GM12878 (cell line): Measurements from ENCODE around the gene PLEKHN1. TPM values are rescaled to one million over a fixed set of nuclear protein-coding genes. Genes with fewer than 3 reads are reported as not detected.

ENCODE experiments used
- EED ChIP-seq: sonication (generic); IDR thresholded peaks from 2 replicates; pipeline ENCODE4 v1.6.1; 2016; ENCODE audit warnings: antibody characterized with exemption, low read depth
- LARP7 ChIP-seq: fragments of 450-650 bp; IDR thresholded peaks from 2 replicates; pipeline ENCODE4 v1.6.1; 2017; ENCODE audit warnings: mild to moderate bottlenecking
- RAD21 ChIP-seq: IDR thresholded peaks from 2 replicates; pipeline ENCODE4 v1.6.1; 2011; ENCODE audit warnings: mild to moderate bottlenecking, low read depth, low read length, moderate library complexity; ENCODE audit not compliant: insufficient read depth
- RELB ChIP-seq: fragments of 450-650 bp; IDR thresholded peaks from 2 replicates; pipeline ENCODE4 v1.6.1; 2017; ENCODE audit warnings: low read depth, mild to moderate bottlenecking, moderate library complexity
- SIN3A ChIP-seq: IDR thresholded peaks from 2 replicates; pipeline ENCODE4 v1.6.1; 2012; ENCODE audit warnings: low read depth, low read length, improper control_type of control experiment
- SMC3 ChIP-seq: IDR thresholded peaks from 2 replicates; pipeline ENCODE4 v1.6.1; 2011; ENCODE audit warnings: low read length, improper control_type of control experiment, borderline replicate concordance
- TBL1XR1 ChIP-seq: IDR thresholded peaks from 2 replicates; pipeline ENCODE4 v1.6.1; 2012; ENCODE audit warnings: low read depth, low read length, improper control_type of control experiment
- TCF3 ChIP-seq: IDR thresholded peaks from 2 replicates; pipeline ENCODE4 v1.6.1; 2012; ENCODE audit warnings: low read depth, mild to moderate bottlenecking, low read length, borderline replicate concordance; ENCODE audit not compliant: insufficient read depth
- polyA plus RNA-seq, 11 experiments: library from polyadenylated mRNA; depleted of rRNA in 4 of 11; unstranded in 6 of 11; stranded (reverse) in 5 of 11; fragments of >200 nt; fragmentation: Nextera tagmentation in 4 of 11; fragmentation: Illumina TruSeq in 1 of 11; extraction: Ambion mirVana in 4 of 11; extraction: Trizol in 1 of 11; gene quantifications; 1 replicate in 1 of 11; 2 replicates in 10 of 11; pipeline versions ENCODE4 v1.2.1 to v1.2.3, GENCODE V29; 2011 to 2016; ENCODE audit warnings: inconsistent platforms in 2 of 11, missing spikeins in 2 of 11, low read depth in 1 of 11
- total RNA-seq, 4 experiments: library from RNA; depleted of rRNA in 3 of 4; stranded (reverse); fragments of >200 nt in 3 of 4; fragmentation: Illumina TruSeq in 1 of 4; extraction: Trizol in 1 of 4; gene quantifications; 2 replicates each; pipeline versions ENCODE4 v1.2.1 to v1.2.3, GENCODE V29; 2013 to 2021
- TF ChIP-seq, protein P1 (sequence below): fragments of 450-650 bp; IDR thresholded peaks from 2 replicates; pipeline ENCODE4 v1.6.1; 2017; ENCODE audit warnings: mild to moderate bottlenecking, moderate library complexity

Gene PLEKHN1
- total and polyA plus RNA-seq, 10 of the 15 experiments (the other 5 are each of a cell fraction or from before 2014, with no cell fraction given): 0.04 to 0.26 (median 0.18) TPM; not detected in 6

DNA sequence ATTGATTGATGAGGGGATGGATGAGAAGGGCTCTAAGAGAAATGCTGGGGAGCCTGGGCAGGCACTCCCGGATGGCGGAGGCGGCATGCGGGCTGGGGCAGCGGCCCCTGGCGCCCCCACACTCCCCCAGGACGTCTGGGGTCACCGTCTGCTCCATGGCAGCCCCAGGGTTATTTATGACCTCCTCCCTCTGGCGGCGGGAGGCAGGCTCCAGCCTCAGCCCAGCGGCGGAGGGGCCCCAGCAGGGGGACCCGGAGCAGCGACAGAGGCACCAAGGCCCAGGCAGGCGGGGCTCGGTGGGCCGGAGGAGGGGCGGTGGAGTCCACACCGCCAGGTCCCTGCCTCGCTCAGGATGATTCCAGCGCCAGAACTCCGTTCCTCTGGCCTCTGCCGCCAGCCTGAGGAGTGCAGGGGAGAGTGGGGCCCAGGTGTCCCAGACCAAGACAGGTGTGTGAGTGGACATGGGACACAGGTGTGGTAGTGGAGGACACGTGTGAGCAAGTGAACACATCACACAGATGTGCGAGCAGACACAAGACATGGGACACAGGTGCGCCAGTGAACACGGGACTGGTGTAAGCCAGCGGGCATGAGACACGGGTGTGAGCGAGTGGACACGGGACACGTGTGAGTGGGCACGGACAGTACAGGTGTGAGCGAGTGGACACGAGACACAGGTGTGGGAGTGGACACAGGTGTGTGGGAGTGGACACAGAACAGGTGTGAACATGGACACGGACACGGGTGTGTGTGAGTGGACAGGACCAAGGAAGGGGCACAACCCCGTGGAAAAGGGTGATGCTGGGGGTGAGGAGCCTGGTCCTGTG, 45.1 kb upstream of the PLEKHN1 start (continued):
- TF ChIP-seq RELB: 0 out of 2 replicates have a peak, but pooled peaks have one; percentile 22
- TF ChIP-seq SIN3A: no peak
- TF ChIP-seq TBL1XR1: no peak
- TF ChIP-seq TCF3: 0 out of 2 replicates have a peak, but pooled peaks have one; percentile 33
- TF ChIP-seq EED: no peak
- peak; percentile 100 for TF ChIP-seq LARP7
- TF ChIP-seq, protein P1, sequence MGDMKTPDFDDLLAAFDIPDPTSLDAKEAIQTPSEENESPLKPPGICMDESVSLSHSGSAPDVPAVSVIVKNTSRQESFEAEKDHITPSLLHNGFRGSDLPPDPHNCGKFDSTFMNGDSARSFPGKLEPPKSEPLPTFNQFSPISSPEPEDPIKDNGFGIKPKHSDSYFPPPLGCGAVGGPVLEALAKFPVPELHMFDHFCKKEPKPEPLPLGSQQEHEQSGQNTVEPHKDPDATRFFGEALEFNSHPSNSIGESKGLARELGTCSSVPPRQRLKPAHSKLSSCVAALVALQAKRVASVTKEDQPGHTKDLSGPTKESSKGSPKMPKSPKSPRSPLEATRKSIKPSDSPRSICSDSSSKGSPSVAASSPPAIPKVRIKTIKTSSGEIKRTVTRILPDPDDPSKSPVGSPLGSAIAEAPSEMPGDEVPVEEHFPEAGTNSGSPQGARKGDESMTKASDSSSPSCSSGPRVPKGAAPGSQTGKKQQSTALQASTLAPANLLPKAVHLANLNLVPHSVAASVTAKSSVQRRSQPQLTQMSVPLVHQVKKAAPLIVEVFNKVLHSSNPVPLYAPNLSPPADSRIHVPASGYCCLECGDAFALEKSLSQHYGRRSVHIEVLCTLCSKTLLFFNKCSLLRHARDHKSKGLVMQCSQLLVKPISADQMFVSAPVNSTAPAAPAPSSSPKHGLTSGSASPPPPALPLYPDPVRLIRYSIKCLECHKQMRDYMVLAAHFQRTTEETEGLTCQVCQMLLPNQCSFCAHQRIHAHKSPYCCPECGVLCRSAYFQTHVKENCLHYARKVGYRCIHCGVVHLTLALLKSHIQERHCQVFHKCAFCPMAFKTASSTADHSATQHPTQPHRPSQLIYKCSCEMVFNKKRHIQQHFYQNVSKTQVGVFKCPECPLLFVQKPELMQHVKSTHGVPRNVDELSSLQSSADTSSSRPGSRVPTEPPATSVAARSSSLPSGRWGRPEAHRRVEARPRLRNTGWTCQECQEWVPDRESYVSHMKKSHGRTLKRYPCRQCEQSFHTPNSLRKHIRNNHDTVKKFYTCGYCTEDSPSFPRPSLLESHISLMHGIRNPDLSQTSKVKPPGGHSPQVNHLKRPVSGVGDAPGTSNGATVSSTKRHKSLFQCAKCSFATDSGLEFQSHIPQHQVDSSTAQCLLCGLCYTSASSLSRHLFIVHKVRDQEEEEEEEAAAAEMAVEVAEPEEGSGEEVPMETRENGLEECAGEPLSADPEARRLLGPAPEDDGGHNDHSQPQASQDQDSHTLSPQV: no peak
- no peak for TF ChIP-seq RAD21
- peak; percentile 25; the same call in 1 of the 2 replicates for TF ChIP-seq SMC3
- TF ChIP-seq, all 136 proteins: peak for 11
